ENCODE measurements around the gene ADAMTS18.

ADAMTS18 gene

GRCh38 chr16:77393955-77394354 is 40.9 kb downstream of the ADAMTS18 start:
- no peak for DNase-seq

GRCh38 chr16:77387815-77388209 is 47.0 kb downstream of the ADAMTS18 start:
- no peak for DNase-seq

- DNase-seq = no peak
Measured at GRCh38 chr16:77386831-77387814, 47.7 kb downstream of the ADAMTS18 start.

GRCh38 chr16:77385481-77385880 is 49.4 kb downstream of the ADAMTS18 start:
- no peak for DNase-seq

- DNase-seq = no peak
Measured at GRCh38 chr16:77383606-77384187, 51.1 kb downstream of the ADAMTS18 start.

GRCh38 chr16:77376358-77376757 is 58.5 kb downstream of the ADAMTS18 start:
- DNase-seq = no peak

- no peak for DNase-seq
Measured at GRCh38 chr16:77375396-77375795, 59.4 kb downstream of the ADAMTS18 start.

GRCh38 chr16:77374384-77374783 is 60.5 kb downstream of the ADAMTS18 start:
- no peak for DNase-seq

- no peak for DNase-seq
Measured at GRCh38 chr16:77373726-77374125, 61.1 kb downstream of the ADAMTS18 start.

GRCh38 chr16:77364770-77365169 is 70.1 kb downstream of the ADAMTS18 start:
- no peak for DNase-seq

- DNase-seq = no peak
Measured at GRCh38 chr16:77359065-77359502, 75.8 kb downstream of the ADAMTS18 start.

GRCh38 chr16:77353587-77354263 is 81.1 kb downstream of the ADAMTS18 start:
- no peak for DNase-seq

GRCh38 chr16:77344341-77344740 is 90.5 kb downstream of the ADAMTS18 start:
- no peak for DNase-seq

- DNase-seq = no peak
Measured at GRCh38 chr16:77336637-77337036, 98.2 kb downstream of the ADAMTS18 start.

- no peak for DNase-seq
Measured at GRCh38 chr16:77335652-77336234, 99.1 kb downstream of the ADAMTS18 start.

GRCh38 chr16:77332792-77333191 is 102.0 kb downstream of the ADAMTS18 start:
- no peak for DNase-seq

GRCh38 chr16:77331802-77332586 is 102.8 kb downstream of the ADAMTS18 start:
- no peak for DNase-seq

- no peak for DNase-seq
Measured at GRCh38 chr16:77331043-77331442, 103.8 kb downstream of the ADAMTS18 start.

GRCh38 chr16:77330332-77331042 is 104.3 kb downstream of the ADAMTS18 start:
- no peak for DNase-seq

- DNase-seq = no peak
Measured at GRCh38 chr16:77328768-77329167, 106.1 kb downstream of the ADAMTS18 start.

GRCh38 chr16:77328274-77328673 is 106.6 kb downstream of the ADAMTS18 start:
- no peak for DNase-seq

- DNase-seq = no peak
Measured at GRCh38 chr16:77327717-77328116, 107.1 kb downstream of the ADAMTS18 start.
